ENCODE measurements around the gene BCKDHB. TPM values are rescaled to one million over a fixed set of nuclear protein-coding genes. Genes with fewer than 3 reads are reported as not detected.

The BCKDHB gene
- total RNA-seq, 3 donors from 2014 or later (not counting 1 experiment from before 2014, with no cell fraction given), result 11.1 to 13.7 (median 12.8) TPM

DNA sequence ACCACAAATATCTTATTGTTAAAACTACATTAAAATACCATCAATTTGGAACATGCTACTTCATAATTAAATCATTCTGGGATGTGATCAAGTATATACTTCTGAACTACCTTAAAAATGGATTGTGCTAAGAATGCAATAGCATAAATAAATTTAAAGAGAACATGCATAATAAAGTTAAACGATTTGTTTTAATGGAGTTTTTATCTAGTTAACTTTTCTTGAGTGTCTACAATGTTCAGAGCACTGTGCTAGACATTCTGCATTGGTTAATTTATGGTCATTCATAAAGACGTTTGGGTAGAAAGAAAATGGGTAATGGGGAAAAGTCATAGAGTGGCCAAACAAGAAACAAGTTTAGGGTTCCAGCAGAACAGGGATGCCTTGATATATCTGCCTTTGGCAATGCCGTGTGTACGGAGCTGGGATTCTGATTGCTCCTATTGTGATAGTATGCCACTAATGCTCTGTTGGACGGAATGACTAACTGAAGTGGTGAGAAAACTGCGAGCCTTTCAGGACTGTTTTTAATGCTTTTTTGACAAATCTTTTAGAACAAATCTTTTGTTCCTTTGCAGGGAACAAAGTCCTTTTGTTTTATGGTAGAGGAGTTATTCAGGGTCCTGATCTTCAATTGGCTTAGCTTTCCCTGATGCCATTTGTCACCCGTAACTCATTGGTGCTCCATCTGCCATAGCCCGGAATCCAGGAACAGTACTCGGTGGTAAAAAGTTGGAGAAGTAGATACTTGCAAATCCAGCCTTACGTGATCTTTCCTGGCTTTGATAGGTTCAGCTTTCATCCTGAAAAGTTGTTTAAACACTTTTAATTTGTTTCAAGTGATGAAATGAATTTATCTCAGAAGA lies 162.6 kb downstream of the BCKDHB start:
- no peak for DNase-seq
- TF ChIP-seq CTCF (IDR thresholded peaks at IDR 0.05), result no peak
- Mint-ChIP-seq H3K9me3 (no peaks in the 10 kb centered on the region), H3K27ac (no peak overlapping the region), H3K27me3 (ENCODE audit: low read depth in 2 of 2) (no peaks in the 10 kb centered on the region), H3K4me3 (peak overlapping the region; percentile 18), H3K36me3 (no peaks in the 10 kb centered on the region), H3K4me1 (no peaks in the 10 kb centered on the region)
- H3K36me3 ChIP-seq (ENCODE audit: control insufficient read depth, insufficient read depth, low read length), result no peaks in the 10 kb centered on the region
- ATAC-seq, result no peak
- H3K27ac ChIP-seq (ENCODE audit: low read length), result no peak overlapping the region
- intact Hi-C loops (cut with micrococcal nuclease), result no loop called here
- no peak overlapping the region for H3K4me3 ChIP-seq (ENCODE audit: low read length)
- no peaks in the 10 kb centered on the region for H3K27me3 ChIP-seq (ENCODE audit: control insufficient read depth, insufficient read depth, low read length)
- no peaks in the 10 kb centered on the region for H3K9me3 ChIP-seq (ENCODE audit: control insufficient read depth, insufficient read depth, low read length)
- H3K4me1 ChIP-seq (ENCODE audit: control insufficient read depth, insufficient read depth, low read length), result no peaks in the 10 kb centered on the region
- 95% methylated on average over 10 of the region's 10 CpGs for WGBS (ENCODE audit: insufficient coverage)

DNA sequence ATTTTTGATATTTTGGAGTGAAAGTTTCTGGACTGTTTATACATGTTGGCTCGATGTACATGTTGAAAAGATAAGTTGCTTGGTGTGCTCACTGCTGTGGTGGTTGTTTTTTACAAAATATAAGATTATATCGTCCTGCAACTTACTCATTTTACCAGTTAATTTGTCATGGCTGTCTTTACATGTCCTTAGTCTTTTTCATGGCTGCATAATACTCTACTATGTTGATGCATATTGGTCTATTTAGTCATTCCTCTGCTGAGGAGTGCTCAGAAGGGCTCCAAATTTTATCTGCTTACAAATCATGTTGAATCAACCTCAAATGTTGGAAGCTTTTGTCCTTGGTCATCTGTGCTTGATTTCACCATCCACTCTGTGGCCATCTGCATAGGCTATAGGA lies 164.6 kb downstream of the BCKDHB start:
- Histone ChIP-seq H3K27me3 (ENCODE audit: control insufficient read depth, insufficient read depth, low read length) (no peaks in the 10 kb centered on the region), H3K4me1 (ENCODE audit: control insufficient read depth, insufficient read depth, low read length) (no peaks in the 10 kb centered on the region), H3K4me3 (ENCODE audit: low read length) (no peak overlapping the region), H3K36me3 (ENCODE audit: control insufficient read depth, insufficient read depth, low read length) (no peaks in the 10 kb centered on the region), H3K27ac (ENCODE audit: low read length) (no peak overlapping the region), H3K9me3 (ENCODE audit: control insufficient read depth, insufficient read depth, low read length) (no peaks in the 10 kb centered on the region)
- H3K9me3 Mint-ChIP-seq, result no peaks in the 10 kb centered on the region
- no peaks in the 10 kb centered on the region for H3K27me3 Mint-ChIP-seq (ENCODE audit: low read depth in 2 of 2)
- ATAC-seq (no peak), DNase-seq (no peak)
- H3K27ac Mint-ChIP-seq, result no peak overlapping the region
- no peaks in the 10 kb centered on the region for H3K36me3 Mint-ChIP-seq
- intact Hi-C loops (cut with micrococcal nuclease), result no loop called here
- WGBS (ENCODE audit: insufficient coverage), result 100% methylated on average over 1 of the region's 2 CpGs
- no peak for TF ChIP-seq CTCF (IDR thresholded peaks at IDR 0.05)
- H3K4me1 Mint-ChIP-seq, result no peaks in the 10 kb centered on the region
- H3K4me3 Mint-ChIP-seq, result no peak overlapping the region

- intact Hi-C loops (cut with micrococcal nuclease), result no loop called here
- TF ChIP-seq CTCF (IDR thresholded peaks at IDR 0.05), result no peak
- ATAC-seq, result no peak
- WGBS (ENCODE audit: insufficient coverage), result 100% methylated on average over 1 of the region's 4 CpGs
- Histone ChIP-seq H3K4me3 (ENCODE audit: low read length) (no peak overlapping the region), H3K27me3 (ENCODE audit: control insufficient read depth, insufficient read depth, low read length) (no peaks in the 10 kb centered on the region), H3K36me3 (ENCODE audit: control insufficient read depth, insufficient read depth, low read length) (no peaks in the 10 kb centered on the region), H3K9me3 (ENCODE audit: control insufficient read depth, insufficient read depth, low read length) (no peaks in the 10 kb centered on the region), H3K27ac (ENCODE audit: low read length) (no peak overlapping the region), H3K4me1 (ENCODE audit: control insufficient read depth, insufficient read depth, low read length) (no peaks in the 10 kb centered on the region)
- no peak for DNase-seq
- no peak overlapping the region for H3K4me3 Mint-ChIP-seq
- H3K27me3 Mint-ChIP-seq (ENCODE audit: low read depth in 2 of 2), result no peaks in the 10 kb centered on the region
- H3K4me1 Mint-ChIP-seq, result no peaks in the 10 kb centered on the region
- no peaks in the 10 kb centered on the region for H3K9me3 Mint-ChIP-seq
- no peaks in the 10 kb centered on the region for H3K36me3 Mint-ChIP-seq
- no peak overlapping the region for H3K27ac Mint-ChIP-seq
Observed at GRCh38 chr6:80272988-80273387, 166.5 kb downstream of the BCKDHB start.

- Histone ChIP-seq H3K27ac (ENCODE audit: low read length) (no peak overlapping the region), H3K9me3 (ENCODE audit: control insufficient read depth, insufficient read depth, low read length) (no peaks in the 10 kb centered on the region), H3K36me3 (ENCODE audit: control insufficient read depth, insufficient read depth, low read length) (no peaks in the 10 kb centered on the region), H3K4me1 (ENCODE audit: control insufficient read depth, insufficient read depth, low read length) (no peaks in the 10 kb centered on the region), H3K27me3 (ENCODE audit: control insufficient read depth, insufficient read depth, low read length) (no peaks in the 10 kb centered on the region), H3K4me3 (ENCODE audit: low read length) (no peak overlapping the region)
- H3K4me1 Mint-ChIP-seq, result peaks cover 0 to 13% of the 10 kb centered on the region in 2 donors
- intact Hi-C loops (cut with micrococcal nuclease), result no loop called here
- no peak overlapping the region for H3K4me3 Mint-ChIP-seq
- DNase-seq (no peak), ATAC-seq (no peak)
- peaks cover 0 to 2% of the 10 kb centered on the region in 2 donors for H3K9me3 Mint-ChIP-seq
- H3K27me3 Mint-ChIP-seq (ENCODE audit: low read depth in 2 of 2), result no peaks in the 10 kb centered on the region
- 100% methylated on average over 1 of the region's 2 CpGs for WGBS (ENCODE audit: insufficient coverage)
- H3K36me3 Mint-ChIP-seq, result no peaks in the 10 kb centered on the region
- no peak overlapping the region for H3K27ac Mint-ChIP-seq
- TF ChIP-seq CTCF (IDR thresholded peaks at IDR 0.05), result no peak
Observed at GRCh38 chr6:80276861-80277260, 170.4 kb downstream of the BCKDHB start.
